HepG2 (cell line): Measurements from ENCODE around the gene XG. TPM values are rescaled to one million over a fixed set of nuclear protein-coding genes. Genes with fewer than 3 reads are reported as not detected.

ENCODE experiments used
- AKAP8 ChIP-seq: sonication (generic); formaldehyde crosslinking; IDR thresholded peaks from 2 replicates; pipeline ENCODE4 v1.5.1; 2020; ENCODE audit warnings: mild to moderate bottlenecking, missing genetic modification reagents
- CBFB ChIP-seq: sonication (generic); formaldehyde crosslinking; IDR thresholded peaks from 2 replicates; pipeline ENCODE4 v1.4.0; 2020; ENCODE audit warnings: missing genetic modification reagents
- DMTF1 ChIP-seq: sonication (generic); formaldehyde crosslinking; IDR thresholded peaks from 2 replicates; pipeline ENCODE4 v1.4.0; 2020; ENCODE audit warnings: mild to moderate bottlenecking, missing genetic modification reagents
- ESRRA ChIP-seq: sonication (generic); formaldehyde crosslinking; IDR thresholded peaks from 2 replicates; pipeline ENCODE4 v1.5.1; 2020; ENCODE audit warnings: mild to moderate bottlenecking, low read depth, missing genetic modification reagents
- FOXO1 ChIP-seq: sonication (generic); formaldehyde crosslinking; IDR thresholded peaks from 2 replicates; pipeline ENCODE4 v1.4.0; 2020; ENCODE audit warnings: missing genetic modification reagents
- HDAC1 ChIP-seq: sonication (generic); formaldehyde crosslinking; IDR thresholded peaks from 2 replicates; pipeline ENCODE4 v1.5.1; 2020; ENCODE audit warnings: mild to moderate bottlenecking, missing genetic modification reagents
- HMG20A ChIP-seq: IDR thresholded peaks from 2 replicates; pipeline ENCODE4 v1.6.1; 2016; ENCODE audit warnings: borderline replicate concordance
- HNRNPUL1 ChIP-seq: fragments of 200-400 bp; formaldehyde crosslinking; IDR thresholded peaks from 2 replicates; pipeline ENCODE4 v1.6.1; 2017; ENCODE audit warnings: low read depth, mild to moderate bottlenecking, low read length, moderate library complexity
- KDM2A ChIP-seq: sonication (generic); formaldehyde crosslinking; IDR thresholded peaks from 2 replicates; pipeline ENCODE4 v1.4.0; 2020; ENCODE audit warnings: low read depth, missing genetic modification reagents, borderline replicate concordance
- MED1 ChIP-seq: sonication (generic); formaldehyde crosslinking; IDR thresholded peaks from 2 replicates; pipeline ENCODE4 v1.4.0; 2020; ENCODE audit warnings: missing genetic modification reagents
- MEIS2 ChIP-seq: sonication (generic); formaldehyde crosslinking; IDR thresholded peaks from 2 replicates; pipeline ENCODE4 v1.9.0; 2021; ENCODE audit warnings: mild to moderate bottlenecking, missing genetic modification reagents
- NFATC3 ChIP-seq: sonication (generic); formaldehyde crosslinking; IDR thresholded peaks from 2 replicates; pipeline ENCODE4 v1.5.1; 2020; ENCODE audit warnings: mild to moderate bottlenecking, missing genetic modification reagents
- PRDM15 ChIP-seq: sonication (generic); formaldehyde crosslinking; IDR thresholded peaks from 2 replicates; pipeline ENCODE4 v1.4.0; 2020; ENCODE audit warnings: missing genetic modification reagents
- RXRB ChIP-seq: IDR thresholded peaks from 2 replicates; pipeline ENCODE4 v1.6.1; 2016; ENCODE audit warnings: borderline replicate concordance, missing genetic modification reagents, missing compliant biosample characterization
- SAP130 ChIP-seq: IDR thresholded peaks from 2 replicates; pipeline ENCODE4 v1.6.1; 2016; ENCODE audit warnings: low read depth
- SMARCC2 ChIP-seq: fragments of 450-650 bp; IDR thresholded peaks from 2 replicates; pipeline ENCODE4 v1.6.1; 2017; ENCODE audit warnings: antibody characterized with exemption, mild to moderate bottlenecking
- SMARCE1 ChIP-seq: fragments of 450-650 bp; IDR thresholded peaks from 2 replicates; pipeline ENCODE4 v1.6.1; 2017; ENCODE audit warnings: borderline replicate concordance
- SRF ChIP-seq: IDR thresholded peaks from 2 replicates; pipeline ENCODE4 v1.6.1; 2011; ENCODE audit warnings: mild to moderate bottlenecking, low read depth, low read length, moderate library complexity
- TEAD2 ChIP-seq: sonication (generic); formaldehyde crosslinking; IDR thresholded peaks from 2 replicates; pipeline ENCODE4 v1.9.0; 2021; ENCODE audit warnings: missing genetic modification reagents
- THAP11 ChIP-seq: IDR thresholded peaks from 2 replicates; pipeline ENCODE4 v1.6.1; 2016; ENCODE audit warnings: missing biosample characterization, missing genetic modification reagents
- ZBTB38 ChIP-seq: sonication (generic); formaldehyde crosslinking; IDR thresholded peaks from 2 replicates; pipeline ENCODE4 v1.5.1; 2020; ENCODE audit warnings: mild to moderate bottlenecking, missing genetic modification reagents
- ZBTB7B ChIP-seq: sonication (generic); formaldehyde crosslinking; IDR thresholded peaks from 2 replicates; pipeline ENCODE4 v1.4.0; 2020; ENCODE audit warnings: missing genetic modification reagents
- ZNF329 ChIP-seq: sonication (generic); formaldehyde crosslinking; IDR thresholded peaks from 2 replicates; pipeline ENCODE4 v1.9.0; 2021; ENCODE audit warnings: low read depth, mild to moderate bottlenecking, missing genetic modification reagents
- ZNF556 ChIP-seq: sonication (generic); formaldehyde crosslinking; IDR thresholded peaks from 2 replicates; pipeline ENCODE4 v1.4.0; 2020; ENCODE audit warnings: mild to moderate bottlenecking, missing genetic modification reagents, borderline replicate concordance
- ZNF691 ChIP-seq: sonication (generic); formaldehyde crosslinking; IDR thresholded peaks from 2 replicates; pipeline ENCODE4 v1.4.0; 2020; ENCODE audit warnings: missing genetic modification reagents, low read depth, mild to moderate bottlenecking, borderline replicate concordance
- ZNF761 ChIP-seq: sonication (generic); formaldehyde crosslinking; conservative IDR thresholded peaks from 2 replicates; pipeline ENCODE4 v1.4.0; 2020; ENCODE audit warnings: mild to moderate bottlenecking, missing genetic modification reagents
- ZNF839 ChIP-seq: sonication (generic); formaldehyde crosslinking; IDR thresholded peaks from 2 replicates; pipeline ENCODE4 v1.4.0; 2020; ENCODE audit warnings: missing genetic modification reagents, mild to moderate bottlenecking, borderline replicate concordance
- polyA plus RNA-seq, 8 experiments: library from polyadenylated mRNA; depleted of rRNA in 3 of 8; stranded (reverse) in 7 of 8; unstranded in 1 of 8; fragments of >200 nt; fragmentation: Illumina TruSeq in 4 of 8; extraction: Trizol in 4 of 8; gene quantifications; 2 replicates each; pipeline versions ENCODE4 v1.2.1 to v1.2.3, GENCODE V29; 2011 to 2016; ENCODE audit warnings: low read depth in 4 of 8, missing spikeins in 1 of 8, mixed read lengths in 1 of 8; ENCODE audit not compliant: insufficient read depth in 1 of 8
- total RNA-seq, 5 experiments: library from RNA; depleted of rRNA; stranded (reverse); fragments of >200 nt; fragmentation: Illumina TruSeq; extraction: Trizol; gene quantifications; 2 replicates each; pipeline ENCODE4 v1.2.3, GENCODE V29; 2016; ENCODE audit warnings: low read depth in 1 of 5

The XG gene
- total and polyA plus RNA-seq, 2 of the 13 experiments (the other 11 are each of a cell fraction or from before 2014, with no cell fraction given) = not detected

DNA sequence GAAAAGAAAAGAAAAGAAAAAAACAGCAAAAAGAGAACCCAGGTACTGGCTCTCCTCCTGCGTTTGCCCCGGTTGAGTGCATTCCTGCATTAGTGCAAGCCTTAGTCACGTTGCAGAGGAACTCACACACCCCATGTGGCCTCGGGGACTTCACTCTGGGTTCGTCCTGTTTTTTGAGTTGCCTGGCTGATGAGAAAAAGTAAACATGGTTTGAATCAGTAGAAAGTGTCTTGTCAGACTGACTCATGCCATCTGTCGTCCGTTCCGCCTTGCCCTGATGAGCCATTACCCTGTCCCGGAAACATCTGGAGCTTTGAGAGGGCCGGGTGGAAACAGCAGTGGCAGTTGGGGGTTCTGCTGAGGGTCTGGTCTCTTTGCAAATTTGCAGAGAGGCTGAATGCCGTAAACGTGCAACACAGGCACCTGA is 44.5 kb upstream of the XG start (continued):
- 0 out of 2 replicates have a peak, but pooled peaks have one; percentile 33 for TF ChIP-seq ZBTB38 (CRISPR knock-in tag)
- no peak for TF ChIP-seq ZNF691 (CRISPR knock-in tag)
- TF ChIP-seq ZNF761 = no peak
- peak; percentile 49; the same call in 1 of the 2 replicates for TF ChIP-seq HDAC1
- peak; percentile 34; the same call in 1 of the 2 replicates for TF ChIP-seq KDM2A (CRISPR knock-in tag)
- TF ChIP-seq MEIS2 (CRISPR knock-in tag) = no peak; the same call in 1 of the 2 replicates
- peak; percentile 54; the same call in 1 of the 2 replicates for TF ChIP-seq RXRB (CRISPR knock-in tag)
- TF ChIP-seq SRF = no peak
- peak; percentile 58; the same call in 1 of the 2 replicates for TF ChIP-seq FOXO1
- TF ChIP-seq SAP130 = peak; percentile 88
- no peak for TF ChIP-seq CBFB (CRISPR knock-in tag)
- no peak for TF ChIP-seq DMTF1 (CRISPR knock-in tag)
- no peak for TF ChIP-seq AKAP8
- TF ChIP-seq PRDM15 (CRISPR knock-in tag) = no peak
- TF ChIP-seq THAP11 (CRISPR knock-in tag) = no peak
- TF ChIP-seq MED1 (CRISPR knock-in tag) = peak; percentile 19; the same call in 1 of the 2 replicates
- TF ChIP-seq NFATC3 (CRISPR knock-in tag) = no peak
- no peak for TF ChIP-seq SMARCC2
- no peak for TF ChIP-seq ZBTB7B (CRISPR knock-in tag)
- TF ChIP-seq HNRNPUL1 = no peak
- TF ChIP-seq ZNF839 (CRISPR knock-in tag) = no peak
- TF ChIP-seq ZNF329 = no peak
- TF ChIP-seq ESRRA (CRISPR knock-in tag) = no peak
- TF ChIP-seq TEAD2 (CRISPR knock-in tag) = no peak
- TF ChIP-seq SMARCE1 = no peak
- TF ChIP-seq ZNF556 (CRISPR knock-in tag) = no peak
- TF ChIP-seq HMG20A = peak; percentile 25; the same call in 1 of the 2 replicates
